Gastroesophageal sphincter (tissue), 3 donors: ENCODE measurements around the gene B3GAT1.

Experiments used
- POLR2AphosphoS5 ChIP-seq: sonication (generic); formaldehyde crosslinking; IDR thresholded peaks from one replicate; pipeline ENCODE4 v1.6.1; 2017; ENCODE audit warnings: antibody characterized with exemption
- TF ChIP-seq, protein P1 (sequence below), 4 experiments: fragments of 200-600 bp in 2 of 4; fragments of 450-650 bp in 2 of 4; sonication (generic) in 1 of 4; IDR thresholded peaks; one replicate each; pipeline ENCODE4 v1.5.1; 2017 to 2019; ENCODE audit warnings: antibody characterized with exemption in 4 of 4, mild to moderate bottlenecking in 2 of 4, moderate library complexity in 2 of 4

DNA sequence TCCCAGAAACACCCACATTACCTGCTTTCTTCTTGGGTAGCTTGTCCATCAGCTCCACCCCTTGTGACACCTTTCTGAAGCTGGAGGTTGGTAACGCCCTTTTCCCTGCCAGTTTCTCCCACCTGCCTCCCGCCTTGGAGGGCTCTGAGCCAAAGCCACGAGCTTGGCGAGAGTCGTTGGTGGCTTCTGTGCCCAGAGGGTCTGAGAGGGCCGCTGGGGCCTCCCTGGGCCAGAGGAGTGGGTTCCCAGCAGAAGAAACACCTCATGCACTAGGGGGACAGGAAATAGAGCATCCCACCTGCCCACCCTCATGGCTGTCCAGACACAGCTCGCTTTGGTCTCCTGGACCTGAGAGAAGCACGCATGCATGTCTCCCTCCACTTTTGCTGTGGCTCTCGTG lies 37.9 kb downstream of the B3GAT1 start:
- TF ChIP-seq POLR2AphosphoS5: no peak
- TF ChIP-seq, protein P1, sequence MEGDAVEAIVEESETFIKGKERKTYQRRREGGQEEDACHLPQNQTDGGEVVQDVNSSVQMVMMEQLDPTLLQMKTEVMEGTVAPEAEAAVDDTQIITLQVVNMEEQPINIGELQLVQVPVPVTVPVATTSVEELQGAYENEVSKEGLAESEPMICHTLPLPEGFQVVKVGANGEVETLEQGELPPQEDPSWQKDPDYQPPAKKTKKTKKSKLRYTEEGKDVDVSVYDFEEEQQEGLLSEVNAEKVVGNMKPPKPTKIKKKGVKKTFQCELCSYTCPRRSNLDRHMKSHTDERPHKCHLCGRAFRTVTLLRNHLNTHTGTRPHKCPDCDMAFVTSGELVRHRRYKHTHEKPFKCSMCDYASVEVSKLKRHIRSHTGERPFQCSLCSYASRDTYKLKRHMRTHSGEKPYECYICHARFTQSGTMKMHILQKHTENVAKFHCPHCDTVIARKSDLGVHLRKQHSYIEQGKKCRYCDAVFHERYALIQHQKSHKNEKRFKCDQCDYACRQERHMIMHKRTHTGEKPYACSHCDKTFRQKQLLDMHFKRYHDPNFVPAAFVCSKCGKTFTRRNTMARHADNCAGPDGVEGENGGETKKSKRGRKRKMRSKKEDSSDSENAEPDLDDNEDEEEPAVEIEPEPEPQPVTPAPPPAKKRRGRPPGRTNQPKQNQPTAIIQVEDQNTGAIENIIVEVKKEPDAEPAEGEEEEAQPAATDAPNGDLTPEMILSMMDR (IDR thresholded peaks at IDR 0.05): no peak
